Stimulated activated CD4-positive, alpha-beta T cell treated with anti-CD3 and anti-CD28 coated beads, Interleukin-1b, Interleukin-23, amount 100 ng/mL, for 4 hours (primary cell): Measurements from ENCODE around the gene CFAP54.

Experiments
- DNase-seq, 2 donors: peaks; one replicate each; pipeline ENCODE4 v3.0.0-alpha.2; 2020; ENCODE audit warnings: low read depth in 2 of 2

The CFAP54 gene

DNA sequence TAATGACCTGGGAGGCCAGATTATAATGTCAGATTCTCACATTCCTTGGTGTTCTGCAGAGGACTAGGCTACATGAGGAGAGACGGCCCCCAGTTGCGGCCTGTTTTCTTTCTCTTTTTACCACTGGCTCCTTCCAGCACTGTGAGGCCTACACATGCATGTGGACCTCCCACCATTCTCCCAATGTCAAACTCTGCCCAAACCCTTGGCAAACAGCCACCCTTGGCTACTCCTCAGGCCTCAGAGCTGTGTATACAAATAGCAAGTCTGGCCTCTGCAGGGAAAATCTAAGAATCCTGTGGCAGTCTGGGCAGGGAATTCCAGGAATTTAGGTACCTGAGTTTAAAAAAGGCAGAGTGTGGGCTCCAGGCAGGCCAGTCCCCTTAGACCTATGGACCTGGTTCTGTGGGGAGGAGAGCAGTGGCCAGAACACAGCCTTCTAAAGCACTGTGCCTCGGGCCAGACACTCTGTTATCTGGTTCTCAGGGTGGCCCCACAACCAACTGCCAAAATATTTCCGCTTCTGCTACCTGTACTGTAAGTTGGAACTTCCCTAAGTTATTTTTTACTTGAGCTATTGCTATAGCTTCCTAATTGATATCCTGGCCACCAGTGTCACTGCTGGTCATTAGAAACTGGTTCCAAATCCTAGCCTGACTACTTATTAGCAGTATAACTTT is 397.8 kb downstream of the CFAP54 start:
- DNase-seq, result no peak

DNA sequence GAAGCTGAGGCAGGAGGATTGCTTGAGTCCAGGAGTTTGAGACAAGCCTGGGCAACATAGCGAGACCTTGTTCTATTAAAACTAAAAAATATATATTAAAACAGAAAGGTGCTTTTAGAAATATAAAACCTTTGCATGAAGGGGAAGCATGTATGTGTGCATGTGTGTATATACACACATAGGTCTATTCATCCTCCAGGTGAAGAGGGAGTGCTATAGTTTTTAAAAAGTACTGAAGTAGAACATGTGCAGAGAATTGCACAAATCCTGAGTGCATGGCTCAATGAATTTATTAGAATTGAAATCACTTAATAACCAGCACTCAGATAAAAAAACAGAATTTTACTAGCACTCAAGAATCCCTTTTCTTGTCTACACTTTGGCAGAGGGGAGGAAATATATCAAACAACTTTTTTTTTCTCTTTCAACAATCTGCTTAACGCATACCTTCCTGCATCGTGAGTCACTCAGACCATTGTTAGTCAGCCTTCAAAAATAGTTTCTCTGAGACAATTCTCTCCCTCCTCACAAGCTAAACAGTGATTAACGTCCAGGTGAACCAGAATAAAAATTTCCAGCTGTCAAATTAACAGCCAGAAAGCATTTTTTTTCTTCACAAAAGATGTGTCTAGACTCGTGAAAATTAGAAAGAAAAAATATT is 400.0 kb downstream of the CFAP54 start:
- no peak for DNase-seq

DNA sequence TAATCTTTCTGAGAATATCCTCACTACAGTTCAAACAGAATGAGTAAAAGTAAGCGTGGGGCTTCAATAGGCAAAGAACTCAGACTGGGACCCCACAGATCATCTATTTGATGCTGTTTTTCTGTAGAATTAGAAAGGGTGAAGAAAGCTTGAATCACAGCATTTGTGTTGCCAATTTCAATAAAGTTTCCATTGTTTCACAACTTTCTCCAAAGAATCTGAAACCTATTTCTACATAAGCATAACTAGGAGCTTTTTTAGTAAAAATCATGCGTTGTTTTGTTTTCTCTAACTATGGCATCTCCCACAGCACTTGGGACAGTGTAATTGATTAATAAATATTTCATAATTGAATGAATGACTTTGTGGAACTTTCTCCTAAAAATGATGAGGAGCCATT is 401.0 kb downstream of the CFAP54 start:
- no peak for DNase-seq

DNA sequence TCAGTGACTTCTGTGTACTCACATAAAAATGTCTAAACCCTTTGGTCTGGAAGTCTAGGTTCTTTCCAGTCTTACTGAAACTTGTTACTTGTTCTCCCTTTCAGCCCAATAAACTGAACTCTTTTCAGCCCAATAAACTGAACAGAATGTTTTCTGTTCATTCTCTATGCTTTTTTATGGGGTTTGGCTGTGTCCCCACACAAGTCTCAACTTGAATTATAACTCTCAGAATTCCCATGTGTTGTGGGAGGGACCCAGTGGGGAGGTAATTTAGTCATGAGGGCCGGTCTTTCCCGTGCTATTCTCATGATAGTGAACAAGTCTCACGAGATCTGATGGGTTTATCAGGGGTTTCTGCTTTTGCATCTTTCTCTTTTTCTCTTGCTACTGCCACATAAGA is 402.7 kb downstream of the CFAP54 start:
- DNase-seq, result no peak

DNA sequence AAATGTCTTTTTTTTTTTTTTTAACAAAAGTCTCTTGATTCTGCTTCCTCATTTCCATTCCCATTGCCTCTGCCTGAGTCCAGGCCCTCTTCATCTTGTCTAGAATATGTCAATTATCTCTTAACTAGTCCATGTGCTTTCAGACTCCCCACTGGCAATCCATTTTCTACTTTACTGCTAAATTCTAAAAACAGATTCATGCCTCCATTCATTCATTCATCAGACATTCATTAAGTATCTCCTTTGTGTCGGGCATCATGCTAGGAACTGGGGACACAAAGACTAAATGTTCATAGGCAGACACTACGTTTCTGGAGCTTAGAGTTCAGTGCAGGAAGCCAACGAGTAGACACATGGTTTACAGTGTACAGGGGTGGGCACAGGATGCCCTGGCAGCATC is 408.0 kb downstream of the CFAP54 start:
- no peak for DNase-seq

DNA sequence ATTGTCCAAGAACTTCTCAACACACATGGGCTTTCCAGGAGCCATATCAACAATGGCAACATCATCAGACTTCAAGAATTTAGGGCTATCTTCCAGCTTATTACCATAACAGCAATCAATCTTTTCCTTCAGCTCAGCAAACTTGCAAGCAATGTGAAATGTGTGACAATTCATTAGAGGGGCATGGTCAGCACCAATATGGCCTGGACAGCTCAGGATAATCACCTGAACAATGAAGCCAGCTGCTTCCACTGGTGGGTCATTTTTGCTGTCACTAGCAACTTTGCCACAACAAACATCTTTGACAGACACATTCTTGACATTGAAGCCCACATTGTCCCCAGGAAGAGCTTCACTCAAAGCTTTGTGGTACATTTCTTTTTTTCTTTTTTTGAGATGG is 411.8 kb downstream of the CFAP54 start:
- no peak for DNase-seq

DNA sequence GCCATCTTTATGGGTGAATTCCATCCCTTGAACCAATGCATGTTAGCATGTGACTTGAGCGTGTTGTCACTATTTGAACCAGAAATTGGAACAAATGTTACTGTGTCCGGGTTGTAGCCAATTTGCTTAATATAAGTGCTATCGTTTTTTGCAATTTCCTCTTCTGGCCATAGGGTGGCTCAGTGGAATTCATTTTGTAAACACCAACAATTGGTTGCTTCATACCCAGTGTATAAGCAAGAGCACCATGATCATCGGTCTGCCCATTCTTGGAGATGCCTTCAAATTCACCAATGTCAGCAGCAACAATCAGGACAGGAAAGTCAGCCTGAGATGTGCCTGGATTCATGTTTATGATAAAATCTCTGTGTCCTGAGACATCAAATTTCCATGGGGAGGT is 412.7 kb downstream of the CFAP54 start:
- no peak for DNase-seq

DNA sequence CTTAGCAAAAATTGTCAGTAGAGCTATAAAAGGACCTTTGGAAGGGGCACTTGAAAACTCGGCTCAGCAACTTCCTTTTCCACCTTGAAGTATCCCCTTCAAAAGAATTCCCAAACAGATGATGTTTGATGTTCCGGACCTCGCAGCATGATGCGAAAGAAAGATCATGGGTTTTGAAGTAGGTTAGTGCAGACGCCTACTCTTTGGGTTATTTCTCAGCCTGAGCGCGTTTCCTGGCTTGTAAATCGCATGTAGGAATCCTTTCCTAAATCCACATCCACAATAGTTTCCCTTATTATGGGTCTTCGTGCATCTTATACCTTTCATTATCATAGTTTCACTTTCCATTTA is 417.1 kb downstream of the CFAP54 start:
- no peak for DNase-seq

DNA sequence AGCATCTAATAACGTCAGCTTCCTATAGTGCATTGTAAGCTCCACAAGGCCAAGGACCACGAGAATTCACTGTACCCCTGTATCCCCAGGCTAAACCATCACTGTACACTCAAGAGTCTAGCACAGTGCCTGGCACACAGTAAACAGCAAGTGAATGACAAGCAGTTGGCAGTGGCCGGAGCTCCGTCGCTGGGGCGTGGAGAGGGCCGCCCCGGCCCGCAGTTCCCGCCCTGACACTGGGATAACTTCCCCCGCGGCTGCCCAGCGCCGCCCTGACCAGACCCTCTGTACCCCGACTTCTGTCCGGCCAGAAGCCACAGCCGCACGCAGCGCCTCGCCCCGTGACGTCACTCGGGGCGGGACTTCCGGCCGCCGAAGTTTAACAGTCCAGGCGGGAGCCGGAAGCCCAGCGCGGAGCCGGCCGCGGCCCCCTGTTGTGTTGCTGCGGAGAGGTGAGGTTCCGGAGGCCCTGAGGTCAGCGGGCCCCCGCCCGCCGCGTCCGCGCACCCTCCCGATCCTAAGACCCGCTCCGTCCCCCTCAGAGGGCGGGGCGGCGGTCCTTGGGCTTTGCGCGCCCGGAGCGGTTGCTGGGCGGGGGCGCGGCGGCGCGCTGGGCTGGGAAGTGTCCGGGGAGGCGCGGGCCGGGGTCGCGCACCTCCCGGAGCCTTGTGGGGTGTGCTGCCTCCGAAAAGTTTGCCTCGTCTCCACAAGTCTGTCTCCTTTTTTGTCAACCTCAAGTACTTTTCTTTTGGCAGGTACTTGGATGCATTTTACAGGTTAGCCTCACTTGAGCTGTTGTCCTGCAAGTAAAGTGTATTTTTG is 417.7 kb downstream of the CFAP54 start, which contains the start of gene NEDD1:
TSS of gene NEDD1 (plus strand) at position 409 of the 822 bp plus-strand sequence. CDS start 2,503 bp downstream, outside the sequence.
- DNase-seq, result peak; percentile 69 to 79

DNA sequence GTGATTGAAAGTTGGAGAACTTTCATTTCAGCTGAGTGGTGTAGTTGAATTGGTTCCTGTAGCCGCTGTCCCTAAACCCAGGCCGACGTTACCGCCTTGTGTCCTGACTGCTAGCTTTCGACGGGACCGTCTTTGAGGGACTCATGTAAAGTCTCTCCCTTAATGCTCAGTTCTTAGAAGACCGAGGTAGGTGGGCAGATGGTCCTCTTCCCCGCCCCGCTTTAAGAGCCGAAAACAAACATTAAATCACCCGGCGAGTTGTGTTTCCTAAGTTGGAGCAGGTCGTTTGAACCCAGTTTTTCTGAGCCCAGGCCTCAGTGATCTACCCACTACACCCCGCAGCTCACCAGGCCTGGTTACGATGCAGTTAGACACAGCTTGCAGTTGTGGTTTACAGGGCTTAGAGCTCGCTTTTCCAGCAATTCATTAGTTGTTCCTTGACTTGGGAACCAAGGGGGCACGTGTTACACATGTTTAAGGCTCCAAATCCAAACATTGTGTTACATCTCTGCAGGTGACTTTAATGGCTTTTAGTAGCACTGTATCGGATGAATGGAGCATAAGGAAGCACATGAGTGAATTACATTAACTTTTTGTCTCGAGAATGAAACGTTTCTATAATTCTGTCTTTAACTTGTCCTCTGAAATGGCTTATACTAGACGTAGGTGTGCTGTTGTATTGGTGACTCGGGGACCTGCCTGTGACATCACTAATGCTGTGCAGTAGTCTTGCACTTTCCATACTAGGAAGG is 418.5 kb downstream of the CFAP54 start:
- peak in 1 of 2 donors; percentile 15 for DNase-seq

DNA sequence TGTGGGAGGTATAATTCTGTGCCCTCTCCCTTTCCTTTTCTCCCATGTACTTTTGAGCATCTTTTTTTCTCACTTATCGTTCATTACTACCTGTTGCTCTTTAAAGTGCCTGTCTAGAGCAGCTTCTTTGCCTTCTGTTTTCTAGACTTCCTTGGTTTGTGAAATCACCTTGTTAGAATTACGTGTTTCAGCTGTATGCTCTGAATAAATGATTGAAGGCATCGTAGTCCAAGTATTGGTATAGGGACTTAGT is 419.0 kb downstream of the CFAP54 start:
- no peak for DNase-seq

DNA sequence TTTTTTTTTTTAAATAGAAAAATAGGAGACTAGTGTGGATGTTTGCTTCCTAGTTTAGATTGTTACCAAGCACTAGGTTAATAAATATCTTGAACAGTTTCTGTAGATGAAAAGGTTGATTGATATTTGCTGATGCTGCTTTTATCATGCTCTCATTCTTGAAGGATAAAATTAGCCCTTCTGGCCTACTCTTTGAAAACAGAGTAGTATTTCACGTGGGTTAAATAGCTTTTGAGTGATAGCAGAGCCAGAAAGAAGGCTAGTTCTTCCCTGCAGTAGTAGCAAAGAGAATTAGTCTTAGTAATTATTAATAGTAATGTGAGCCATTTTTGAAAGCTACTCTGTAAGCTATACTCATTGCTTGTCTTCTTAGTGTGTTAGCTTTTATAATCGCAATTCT is 422.9 kb downstream of the CFAP54 start:
- DNase-seq, result no peak

DNA sequence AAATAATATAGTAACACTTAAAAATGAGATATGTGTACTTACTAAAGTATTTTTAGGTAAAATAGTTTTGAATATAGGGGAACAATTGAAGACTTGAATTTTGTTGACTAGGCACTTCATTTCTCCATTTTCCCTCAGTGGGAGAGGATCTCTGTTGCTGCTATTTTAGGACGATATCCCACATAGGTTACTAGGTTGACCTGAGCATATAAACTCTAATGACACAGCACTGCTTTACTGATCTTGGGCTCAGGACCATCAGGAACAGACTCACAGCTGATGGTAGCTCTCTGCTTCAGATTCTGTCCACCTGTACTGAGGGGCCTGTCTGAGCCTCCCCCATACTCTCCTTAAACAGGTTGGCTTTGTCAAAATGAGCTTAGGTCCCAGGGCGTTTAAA is 423.6 kb downstream of the CFAP54 start:
- no peak for DNase-seq

DNA sequence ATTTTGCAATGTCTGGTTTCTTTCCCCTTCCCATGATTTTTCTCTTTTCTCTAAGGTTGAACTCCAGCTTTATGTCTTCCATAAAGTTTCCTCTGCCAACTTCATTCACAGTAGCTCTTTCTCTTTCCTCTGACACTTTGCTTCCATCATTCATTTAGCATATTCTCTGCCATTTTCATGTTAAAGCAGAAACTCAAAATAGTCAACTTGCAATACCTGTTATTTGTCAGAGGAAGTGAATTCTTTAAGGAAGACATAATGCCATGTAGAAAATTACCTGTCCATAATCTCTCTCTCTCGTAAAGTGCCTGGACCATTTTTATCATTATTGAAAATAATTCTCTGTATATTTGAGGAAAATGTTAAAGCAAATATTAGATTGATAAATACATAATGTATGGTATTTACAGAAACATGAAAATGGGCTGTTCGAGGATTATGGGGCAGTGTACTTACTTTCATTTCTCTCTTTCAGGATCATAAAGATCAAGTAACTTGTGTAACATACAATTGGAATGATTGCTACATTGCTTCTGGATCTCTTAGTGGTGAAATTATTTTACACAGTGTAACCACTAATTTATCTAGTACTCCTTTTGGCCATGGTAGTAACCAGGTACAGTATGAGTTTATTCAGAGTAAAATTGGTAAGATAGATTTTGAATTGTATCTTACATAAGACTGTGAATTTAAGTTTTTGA is 430.3 kb downstream of the CFAP54 start:
- no peak for DNase-seq
